Central memory CD8-positive, alpha-beta T cell (primary cell): ENCODE results near the gene TRRAP.

Experiments
- ATAC-seq: fragments of 150-1000 bp; cut with Tn5 transposase; replicated peaks from 2 replicates; pipeline ENCODE4 v1.10.0; 2022; ENCODE audit warnings: mild to moderate bottlenecking, moderate FRiP score, moderate number of reproducible peaks; ENCODE audit not compliant: poor library complexity, severe bottlenecking; ENCODE audit errors: extremely low read depth
- DNase-seq, 2 donors: peaks; one replicate each; pipeline ENCODE4 v3.0.0; 2021; ENCODE audit warnings: low spot score in 2 of 2
- H3K27ac Mint-ChIP-seq: one replicate; pipeline ENCODE4 v1.8.0; 2022; ENCODE audit warnings: low read depth, mild to moderate bottlenecking, moderate library complexity, mixed read lengths
- H3K27me3 Mint-ChIP-seq: one replicate; pipeline ENCODE4 v1.8.0; 2022; ENCODE audit warnings: mixed read lengths
- H3K36me3 Mint-ChIP-seq: one replicate; pipeline ENCODE4 v1.8.0; 2022; ENCODE audit warnings: mild to moderate bottlenecking, moderate library complexity, mixed read lengths; ENCODE audit not compliant: insufficient read depth
- H3K4me1 Mint-ChIP-seq: one replicate; pipeline ENCODE4 v1.8.0; 2022; ENCODE audit warnings: mixed read lengths
- H3K4me3 Mint-ChIP-seq: one replicate; pipeline ENCODE4 v1.8.0; 2022; ENCODE audit warnings: mild to moderate bottlenecking, moderate library complexity, mixed read lengths
- H3K9me3 Mint-ChIP-seq: one replicate; pipeline ENCODE4 v1.8.0; 2022; ENCODE audit warnings: mixed read lengths

Gene TRRAP

GRCh38 chr7:99029466-99030435 lies 151.4 kb downstream of the TRRAP start:
- Mint-ChIP-seq H3K27ac (no peak overlapping the region), H3K4me3 (no peak overlapping the region), H3K27me3 (no peaks in the 10 kb centered on the region), H3K4me1 (no peaks in the 10 kb centered on the region), H3K9me3 (no peaks in the 10 kb centered on the region), H3K36me3 (peaks cover 46% of the 10 kb centered on the region)
- DNase-seq (no peak), ATAC-seq (no peak)

DNA sequence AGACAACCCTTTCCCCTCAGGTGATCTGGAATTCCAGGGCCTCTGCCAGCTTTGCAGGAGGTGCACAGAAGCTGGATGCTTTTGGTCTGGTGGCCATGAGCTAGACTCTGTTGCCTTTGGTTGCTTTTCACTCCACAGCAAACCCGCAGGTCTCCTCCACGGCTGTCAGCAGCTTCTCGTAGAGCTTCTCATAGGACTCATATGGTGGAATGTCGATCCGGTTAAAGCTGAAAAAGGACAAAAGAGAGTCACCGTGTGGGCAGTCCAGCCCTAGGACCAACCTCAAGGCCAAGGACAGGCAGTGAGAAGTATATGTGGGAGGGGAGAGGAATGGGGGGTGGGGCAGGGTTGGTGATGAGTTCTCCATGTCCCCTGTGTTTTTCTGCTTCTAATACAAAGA lies 152.1 kb downstream of the TRRAP start:
- ATAC-seq (no peak), DNase-seq (no peak)
- H3K4me3 Mint-ChIP-seq, result no peak overlapping the region
- H3K36me3 Mint-ChIP-seq, result peaks cover 45% of the 10 kb centered on the region
- H3K27ac Mint-ChIP-seq, result no peak overlapping the region
- H3K27me3 Mint-ChIP-seq, result no peaks in the 10 kb centered on the region
- H3K4me1 Mint-ChIP-seq, result no peaks in the 10 kb centered on the region
- H3K9me3 Mint-ChIP-seq, result no peaks in the 10 kb centered on the region

DNA sequence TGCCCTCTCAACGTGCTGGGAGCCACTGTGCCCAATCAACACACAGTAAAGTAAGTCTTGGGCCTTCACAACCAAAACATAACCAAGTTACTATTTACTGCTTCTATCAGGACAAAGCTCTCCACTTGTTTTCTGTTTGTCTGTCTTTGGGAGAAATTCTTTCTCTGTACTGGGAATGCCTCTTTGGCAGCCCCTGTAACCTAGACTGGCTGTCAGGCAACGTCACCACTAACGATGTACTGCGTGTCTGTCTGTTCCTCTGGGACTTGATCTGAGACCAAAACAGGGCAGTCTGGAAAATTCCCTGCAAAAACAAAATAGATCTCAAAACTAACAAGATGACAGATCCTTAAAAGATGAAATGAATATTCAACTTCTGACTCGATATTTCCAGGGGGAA lies 152.6 kb downstream of the TRRAP start:
- no peak overlapping the region for H3K4me3 Mint-ChIP-seq
- ATAC-seq (no peak), DNase-seq (no peak)
- no peaks in the 10 kb centered on the region for H3K27me3 Mint-ChIP-seq
- no peaks in the 10 kb centered on the region for H3K9me3 Mint-ChIP-seq
- no peak overlapping the region for H3K27ac Mint-ChIP-seq
- H3K36me3 Mint-ChIP-seq, result peaks cover 47% of the 10 kb centered on the region
- H3K4me1 Mint-ChIP-seq, result no peaks in the 10 kb centered on the region

DNA sequence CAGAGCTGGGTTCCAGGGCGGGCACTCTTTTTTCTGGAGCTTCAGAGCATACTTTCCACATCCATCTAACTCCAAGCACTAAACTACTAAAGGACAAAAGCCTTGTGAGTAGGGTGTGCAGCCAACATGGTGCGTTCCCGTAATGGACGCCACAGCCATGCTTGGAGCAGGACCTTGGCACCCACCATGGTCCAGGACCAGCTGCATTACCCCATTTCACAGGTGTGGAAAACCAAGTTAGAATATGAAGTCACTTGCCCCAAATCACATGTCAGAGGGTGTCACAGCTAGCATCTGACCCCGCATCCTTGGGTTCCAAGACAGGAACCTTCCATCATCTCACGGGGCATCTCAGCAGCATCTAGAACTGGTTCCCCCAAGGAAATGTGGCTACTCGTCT lies 153.2 kb downstream of the TRRAP start:
- H3K4me3 Mint-ChIP-seq, result no peak overlapping the region
- H3K4me1 Mint-ChIP-seq, result no peaks in the 10 kb centered on the region
- peaks cover 52% of the 10 kb centered on the region for H3K36me3 Mint-ChIP-seq
- H3K27ac Mint-ChIP-seq, result no peak overlapping the region
- DNase-seq (no peak), ATAC-seq (no peak)
- no peaks in the 10 kb centered on the region for H3K9me3 Mint-ChIP-seq
- H3K27me3 Mint-ChIP-seq, result no peaks in the 10 kb centered on the region

- H3K36me3 Mint-ChIP-seq, result peaks cover 53% of the 10 kb centered on the region
- H3K27ac Mint-ChIP-seq, result no peak overlapping the region
- DNase-seq (no peak), ATAC-seq (no peak)
- H3K4me1 Mint-ChIP-seq, result no peaks in the 10 kb centered on the region
- no peak overlapping the region for H3K4me3 Mint-ChIP-seq
- no peaks in the 10 kb centered on the region for H3K27me3 Mint-ChIP-seq
- H3K9me3 Mint-ChIP-seq, result no peaks in the 10 kb centered on the region
Measured at GRCh38 chr7:99032928-99033327, 154.6 kb downstream of the TRRAP start.

GRCh38 chr7:99033765-99034164 lies 155.4 kb downstream of the TRRAP start:
- Mint-ChIP-seq H3K9me3 (no peaks in the 10 kb centered on the region), H3K36me3 (peaks cover 50% of the 10 kb centered on the region), H3K27ac (no peak overlapping the region), H3K4me3 (no peak overlapping the region), H3K4me1 (no peaks in the 10 kb centered on the region), H3K27me3 (no peaks in the 10 kb centered on the region)
- ATAC-seq (no peak), DNase-seq (no peak)

DNA sequence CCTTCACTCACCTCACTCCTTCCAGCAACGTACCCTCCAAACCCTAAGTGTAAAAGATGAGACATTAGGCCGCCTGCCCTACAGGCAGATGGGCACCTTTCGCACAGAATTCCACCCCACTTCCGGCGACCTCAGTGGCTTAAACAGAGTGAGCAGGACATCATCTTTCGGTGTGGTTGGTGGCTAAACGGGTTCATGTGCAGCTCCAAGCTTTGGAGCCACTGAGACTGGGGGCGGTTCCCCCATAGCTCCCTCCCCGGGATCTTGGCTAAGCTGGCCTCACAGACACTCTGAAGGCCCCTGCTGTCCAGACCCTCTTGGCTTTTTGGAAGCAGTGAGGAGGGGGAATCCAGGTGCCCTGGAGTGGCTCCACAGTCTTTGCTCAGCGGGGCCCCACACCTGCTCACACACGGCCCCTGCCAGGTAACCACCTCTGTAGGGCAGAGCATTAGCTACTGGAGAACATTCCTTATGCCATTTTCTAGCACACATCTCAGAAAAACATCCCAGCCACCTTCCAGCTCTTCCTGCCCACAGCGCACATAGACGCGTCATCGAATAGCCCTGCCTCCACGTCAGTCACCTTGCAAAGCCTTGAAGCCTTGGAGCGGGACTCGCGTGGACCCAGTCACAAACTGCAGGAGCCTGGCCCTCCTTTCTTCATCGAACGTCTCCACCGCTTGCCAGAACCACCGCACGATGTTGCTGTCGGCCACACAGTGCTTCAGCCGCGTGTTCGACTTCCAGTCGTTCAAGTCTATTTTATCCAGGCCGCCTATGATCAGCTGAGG lies 156.8 kb downstream of the TRRAP start:
- H3K36me3 Mint-ChIP-seq, result peaks cover 51% of the 10 kb centered on the region
- ATAC-seq (no peak), DNase-seq (no peak)
- H3K4me1 Mint-ChIP-seq, result no peaks in the 10 kb centered on the region
- H3K27me3 Mint-ChIP-seq, result no peaks in the 10 kb centered on the region
- no peak overlapping the region for H3K27ac Mint-ChIP-seq
- no peaks in the 10 kb centered on the region for H3K9me3 Mint-ChIP-seq
- H3K4me3 Mint-ChIP-seq, result no peak overlapping the region

- no peak for ATAC-seq
- Mint-ChIP-seq H3K36me3 (peaks cover 57% of the 10 kb centered on the region), H3K9me3 (no peaks in the 10 kb centered on the region), H3K4me3 (no peak overlapping the region), H3K27ac (no peak overlapping the region), H3K27me3 (no peaks in the 10 kb centered on the region), H3K4me1 (no peaks in the 10 kb centered on the region)
- DNase-seq, result no peak
Measured at GRCh38 chr7:99035723-99036545, 157.6 kb downstream of the TRRAP start.

- H3K9me3 Mint-ChIP-seq, result no peaks in the 10 kb centered on the region
Measured at GRCh38 chr7:99036546-99037111, 158.3 kb downstream of the TRRAP start.

DNA sequence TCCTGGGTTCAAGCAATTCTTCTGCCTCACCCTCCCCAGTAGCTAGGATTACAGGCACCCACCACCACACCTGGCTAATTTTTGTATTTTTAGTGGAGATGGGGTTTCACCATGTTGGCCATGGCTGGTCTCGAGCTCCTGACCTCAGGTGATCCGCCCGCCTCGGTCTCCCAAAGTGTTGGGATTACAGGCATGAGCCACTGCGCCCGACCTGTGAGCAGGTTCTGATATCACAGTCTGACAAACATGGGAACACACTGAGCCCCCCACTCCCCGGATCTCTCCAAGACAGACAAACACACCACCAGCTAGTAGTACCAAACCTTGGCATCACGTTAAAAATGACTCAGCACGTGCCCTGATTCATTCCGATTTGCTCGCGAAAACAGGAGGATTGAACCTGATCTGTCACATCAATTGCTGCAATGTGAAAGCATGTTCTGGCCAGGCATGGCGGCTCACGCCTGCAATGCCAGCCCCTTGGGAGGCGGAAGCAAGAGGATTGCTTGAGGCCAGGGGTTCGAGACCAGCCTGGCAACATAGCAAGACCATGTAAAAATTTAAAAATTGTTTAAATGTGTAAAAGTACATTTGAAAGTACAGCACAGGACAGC lies 159.1 kb downstream of the TRRAP start:
- Mint-ChIP-seq H3K4me3 (no peak overlapping the region), H3K36me3 (peaks cover 54% of the 10 kb centered on the region), H3K27me3 (no peaks in the 10 kb centered on the region), H3K27ac (no peak overlapping the region), H3K4me1 (no peaks in the 10 kb centered on the region), H3K9me3 (no peaks in the 10 kb centered on the region)
- ATAC-seq, result no peak
- no peak for DNase-seq

More at GRCh38 chr7:99036546-99037111, 158.3 kb downstream of the TRRAP start:
- Mint-ChIP-seq H3K4me1 (no peaks in the 10 kb centered on the region), H3K27me3 (no peaks in the 10 kb centered on the region), H3K36me3 (peaks cover 57% of the 10 kb centered on the region), H3K4me3 (no peak overlapping the region), H3K27ac (no peak overlapping the region)
- ATAC-seq, result no peak
- no peak for DNase-seq

- H3K4me1 Mint-ChIP-seq, result no peaks in the 10 kb centered on the region
- no peak overlapping the region for H3K4me3 Mint-ChIP-seq
- H3K36me3 Mint-ChIP-seq, result peaks cover 56% of the 10 kb centered on the region
- H3K9me3 Mint-ChIP-seq, result no peaks in the 10 kb centered on the region
- ATAC-seq, result no peak
- H3K27ac Mint-ChIP-seq, result no peak overlapping the region
- no peak for DNase-seq
- H3K27me3 Mint-ChIP-seq, result no peaks in the 10 kb centered on the region
Measured at GRCh38 chr7:99038086-99038855, 159.9 kb downstream of the TRRAP start.
